Suprapubic skin (tissue), 4 donors: ENCODE data around the gene TESMIN. TPM values are rescaled to one million over a fixed set of nuclear protein-coding genes. Genes with fewer than 3 reads are reported as not detected.
A peak's percentile ranks its signal among the peaks of the same experiment; 100 is the strongest.

Experiments
- DNase-seq, 2 donors: peaks; one replicate each; pipeline ENCODE4 v3.0.0-alpha.2; 2019; ENCODE audit warnings: low spot score in 2 of 2
- H3K27ac ChIP-seq: fragments of 200-600 bp; sonication (generic); one replicate; pipeline ENCODE4 v1.5.1; 2019
- H3K27me3 ChIP-seq: fragments of 200-600 bp; sonication (generic); one replicate; pipeline ENCODE4 v1.5.1; 2019
- H3K36me3 ChIP-seq: fragments of 200-600 bp; sonication (generic); one replicate; pipeline ENCODE4 v1.5.1; 2019
- H3K4me1 ChIP-seq: fragments of 200-600 bp; sonication (generic); one replicate; pipeline ENCODE4 v1.5.1; 2019
- H3K4me3 ChIP-seq: fragments of 200-600 bp; sonication (generic); one replicate; pipeline ENCODE4 v1.5.1; 2019; ENCODE audit warnings: mild to moderate bottlenecking
- H3K9me3 ChIP-seq: fragments of 200-600 bp; sonication (generic); one replicate; pipeline ENCODE4 v1.5.1; 2019
- CTCF ChIP-seq, 2 donors: fragments of 200-600 bp in 1 of 2; fragments of 450-650 bp in 1 of 2; sonication (generic) in 1 of 2; IDR thresholded peaks; one replicate each; pipeline ENCODE4 v1.5.1; 2016 to 2019; ENCODE audit warnings: antibody characterized with exemption in 2 of 2, mild to moderate bottlenecking in 1 of 2, moderate library complexity in 1 of 2
- EP300 ChIP-seq: sonication (generic); formaldehyde crosslinking; IDR thresholded peaks from one replicate; pipeline ENCODE4 v1.6.1; 2017; ENCODE audit warnings: antibody characterized with exemption
- POLR2A ChIP-seq, 2 donors: fragments of 450-650 bp; IDR thresholded peaks; one replicate each; pipeline ENCODE4 v1.6.1; 2017; ENCODE audit warnings: antibody characterized with exemption in 2 of 2, mild to moderate bottlenecking in 2 of 2, moderate library complexity in 2 of 2
- POLR2AphosphoS5 ChIP-seq, 3 donors: sonication (generic); formaldehyde crosslinking; IDR thresholded peaks; one replicate each; pipeline ENCODE4 v1.6.1; 2017; ENCODE audit warnings: antibody characterized with exemption in 3 of 3
- WGBS: methylation state at CpG from one replicate; pipeline ENCODE4 v1.1.5; 2018; 5-methylcytosine and 5-hydroxymethylcytosine counted together
- total RNA-seq, 4 donors: library from RNA; depleted of rRNA; stranded (reverse); fragments of >200 nt; gene quantifications; one replicate each; pipeline ENCODE4 v1.1.0, GENCODE V29; 2016

TESMIN gene
- 1 to 10 TPM; 1.2 to 3.5 (median 2.8) TPM for total RNA-seq

GRCh38 chr11:68751331-68751856 is at the start of gene TESMIN:
TESMIN (minus strand) TSS chr11:68751520; CDS start chr11:68750660, 860 bp downstream.
- H3K27ac ChIP-seq, result no peak within 1 kb of the TSS
- DNase-seq, result peak; percentile 87 to 93
- 0% methylated on average over 4 of the region's 42 CpGs for WGBS
- H3K4me1 ChIP-seq, result peaks cover 18% of the 10 kb centered on the region
- H3K4me3 ChIP-seq, result peak within 1 kb of the TSS; percentile 59
- H3K27me3 ChIP-seq, result no peaks in the 10 kb centered on the region
- no peaks in the 10 kb centered on the region for H3K9me3 ChIP-seq
- H3K36me3 ChIP-seq, result peaks cover 8% of the 10 kb centered on the region
- TF ChIP-seq EP300, result no peak
- TF ChIP-seq CTCF (IDR thresholded peaks at IDR 0.05), result no peak
- no peak for TF ChIP-seq POLR2A (IDR thresholded peaks at IDR 0.05)

GRCh38 chr11:68798221-68798813 is 47.0 kb upstream of the TESMIN start:
- 79% methylated on average over 23 of the region's 23 CpGs for WGBS
- H3K36me3 ChIP-seq, result peaks cover 93% of the 10 kb centered on the region
- no peaks in the 10 kb centered on the region for H3K9me3 ChIP-seq
- TF ChIP-seq CTCF (IDR thresholded peaks at IDR 0.05) (peak in 1 of 2 donors; percentile 48), EP300 (no peak)
- no peak overlapping the region for H3K4me3 ChIP-seq
- DNase-seq, result no peak
- no peaks in the 10 kb centered on the region for H3K27me3 ChIP-seq
- H3K4me1 ChIP-seq, result no peaks in the 10 kb centered on the region
- no peak overlapping the region for H3K27ac ChIP-seq

- Histone ChIP-seq H3K27ac (no peak overlapping the region), H3K27me3 (no peaks in the 10 kb centered on the region), H3K9me3 (no peaks in the 10 kb centered on the region), H3K36me3 (peaks cover 91% of the 10 kb centered on the region), H3K4me1 (no peaks in the 10 kb centered on the region), H3K4me3 (no peak overlapping the region)
- no peak for DNase-seq
- TF ChIP-seq POLR2AphosphoS5 (IDR thresholded peaks at IDR 0.05), result no peak
- TF ChIP-seq EP300, result no peak
- WGBS, result 64% methylated on average over 16 of the region's 19 CpGs
These were observed 45.5 kb upstream of the TESMIN start for GRCh38 chr11:68796801-68797200.

- DNase-seq, result no peak
- TF ChIP-seq POLR2AphosphoS5 (IDR thresholded peaks at IDR 0.05) (no peak), EP300 (no peak), POLR2A (IDR thresholded peaks at IDR 0.05) (no peak), CTCF (IDR thresholded peaks at IDR 0.05) (no peak)
- Histone ChIP-seq H3K4me1 (no peaks in the 10 kb centered on the region), H3K9me3 (no peaks in the 10 kb centered on the region), H3K27me3 (no peaks in the 10 kb centered on the region), H3K27ac (no peak overlapping the region), H3K4me3 (no peak overlapping the region), H3K36me3 (peaks cover 80% of the 10 kb centered on the region)
- WGBS, result 94% methylated on average over 18 of the region's 18 CpGs
These were observed 41.2 kb upstream of the TESMIN start for GRCh38 chr11:68792400-68792966.

- no peak overlapping the region for H3K27ac ChIP-seq
- H3K9me3 ChIP-seq, result no peaks in the 10 kb centered on the region
- DNase-seq, result no peak
- H3K27me3 ChIP-seq, result no peaks in the 10 kb centered on the region
- 92% methylated on average over 6 of the region's 16 CpGs for WGBS
- no peak overlapping the region for H3K4me3 ChIP-seq
- peaks cover 71% of the 10 kb centered on the region for H3K36me3 ChIP-seq
- no peaks in the 10 kb centered on the region for H3K4me1 ChIP-seq
- TF ChIP-seq POLR2A (IDR thresholded peaks at IDR 0.05) (no peak), EP300 (no peak), CTCF (IDR thresholded peaks at IDR 0.05) (no peak), POLR2AphosphoS5 (IDR thresholded peaks at IDR 0.05) (no peak)
These were observed 33.3 kb upstream of the TESMIN start for GRCh38 chr11:68784653-68785052.
